GM19467 (cell line): Measurements from ENCODE around the gene ZNF33B.
A peak's percentile ranks its signal among the peaks of the same experiment; 100 is the strongest.
"Not testable (repeated sequence)": the region's sequence is repeated elsewhere in the genome, so short reads cannot be mapped to it uniquely, and the experiment has no call there.

Experiments used
- ATAC-seq: cut with Tn5 transposase; IDR thresholded peaks from one replicate; pipeline ENCODE4 v1.9.1; 2021; ENCODE audit warnings: mild to moderate bottlenecking, moderate library complexity; ENCODE audit not compliant: unreplicated experiment

Gene ZNF33B

DNA sequence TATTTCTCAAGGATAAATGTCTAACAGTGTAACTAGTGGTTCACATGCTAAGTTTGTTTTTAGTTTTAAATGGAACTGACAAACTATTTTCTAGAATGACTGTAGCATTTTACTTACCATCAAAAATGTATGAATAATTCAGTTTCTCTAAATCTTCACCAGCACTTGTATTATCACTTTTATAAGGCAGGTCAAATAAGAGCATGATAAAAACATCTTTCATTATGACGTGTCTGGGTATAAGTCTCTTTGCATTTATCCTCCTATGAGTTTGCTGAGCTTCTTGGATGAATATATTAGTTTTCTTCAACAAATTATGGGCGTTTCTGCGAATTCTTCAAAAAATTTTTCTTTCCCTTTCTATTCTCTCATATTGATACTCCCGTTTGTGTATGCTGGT, 19.9 kb downstream of the ZNF33B start:
- ATAC-seq = no peak

DNA sequence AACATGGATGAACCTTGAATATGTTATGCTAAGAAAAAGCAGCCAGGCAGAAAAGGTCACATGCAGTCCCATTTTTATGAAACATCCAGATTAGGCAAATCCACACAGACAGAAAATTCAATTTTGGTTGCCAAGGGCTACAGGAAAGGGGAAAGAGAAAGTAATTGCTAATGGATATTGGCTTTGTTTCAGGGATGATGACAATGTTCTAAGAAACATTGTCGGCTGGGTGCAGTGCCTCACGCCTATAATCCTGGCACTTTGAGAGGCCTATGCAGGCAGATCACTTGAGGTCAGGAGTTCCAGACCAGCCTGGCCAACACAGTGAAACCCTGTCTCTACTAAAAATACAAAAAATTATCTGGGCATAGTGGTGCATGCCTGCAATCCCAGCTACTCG, 23.0 kb downstream of the ZNF33B start:
- no peak for ATAC-seq

- no peak for ATAC-seq
Measured at GRCh38 chr10:42609872-42610271, 28.5 kb downstream of the ZNF33B start.

- no peak for ATAC-seq
Measured at GRCh38 chr10:42598249-42598873, 40.0 kb downstream of the ZNF33B start.

DNA sequence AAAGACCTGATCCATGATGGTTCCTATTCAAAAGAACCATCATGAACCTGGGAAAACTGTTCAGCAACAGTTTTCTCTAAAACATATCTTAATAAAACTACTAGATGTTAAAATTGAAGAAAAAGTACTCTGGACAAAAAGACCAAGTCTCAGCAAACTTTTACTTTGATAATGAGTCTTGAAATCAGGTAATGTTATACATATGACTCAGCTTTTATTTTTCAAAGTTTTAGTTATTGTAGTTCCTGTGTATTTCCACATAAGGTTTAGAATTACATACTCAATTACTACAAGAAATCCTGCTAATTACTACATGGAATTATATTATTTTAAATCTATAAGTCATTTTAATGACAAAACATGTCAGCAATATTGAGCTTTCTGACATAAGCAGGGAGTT, 42.2 kb downstream of the ZNF33B start:
- ATAC-seq = no peak

- ATAC-seq = no peak
Measured at GRCh38 chr10:42594246-42594650, 44.1 kb downstream of the ZNF33B start.

DNA sequence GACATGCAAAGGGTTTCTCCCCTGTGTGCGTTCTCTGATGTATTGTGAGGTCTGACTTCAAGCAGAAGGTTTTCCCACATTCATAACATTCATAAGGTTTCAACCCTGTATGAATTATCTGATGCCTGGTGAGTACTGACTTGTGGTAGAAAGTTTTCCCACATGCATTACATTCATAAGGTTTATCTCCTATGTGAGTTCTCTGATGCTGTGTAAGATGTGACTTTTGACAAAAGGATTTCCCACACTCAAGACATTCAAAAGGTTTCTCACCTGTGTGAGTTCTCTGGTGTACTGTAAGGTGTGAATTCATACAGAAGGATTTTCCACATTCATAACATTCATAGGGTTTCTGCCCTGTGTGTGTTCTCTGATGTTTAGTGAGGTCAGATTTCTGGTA, 45.1 kb downstream of the ZNF33B start:
- no peak for ATAC-seq

- no peak for ATAC-seq
Measured at GRCh38 chr10:42583828-42584227, 54.5 kb downstream of the ZNF33B start.

GRCh38 chr10:42578019-42578418, 60.4 kb downstream of the ZNF33B start:
- no peak for ATAC-seq

DNA sequence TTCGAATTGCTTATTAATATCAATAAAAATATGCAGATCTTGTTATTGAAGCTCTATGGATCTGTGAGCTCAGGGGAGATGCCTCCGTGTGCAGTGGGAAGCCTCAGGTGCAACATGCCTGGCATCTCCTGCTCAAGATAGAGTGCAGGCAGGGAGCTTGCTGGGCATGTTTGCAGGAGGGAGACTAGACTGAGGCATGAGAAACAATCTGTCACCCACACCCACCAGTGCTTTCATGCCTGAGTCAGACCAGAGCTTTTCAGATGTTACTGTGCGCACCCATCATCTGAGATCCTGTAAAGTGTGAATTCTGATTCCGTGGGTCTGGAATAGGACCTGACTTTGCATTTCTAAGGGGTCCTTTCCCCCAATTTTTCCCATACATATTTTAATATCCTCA, 62.0 kb downstream of the ZNF33B start:
- no peak for ATAC-seq

- no peak for ATAC-seq
Measured at GRCh38 chr10:42574336-42574735, 64.0 kb downstream of the ZNF33B start.

- ATAC-seq = no peak
Measured at GRCh38 chr10:42556931-42557330, 81.4 kb downstream of the ZNF33B start.

- ATAC-seq = not testable (repeated sequence)
Measured at GRCh38 chr10:42553576-42553975, 84.8 kb downstream of the ZNF33B start.

DNA sequence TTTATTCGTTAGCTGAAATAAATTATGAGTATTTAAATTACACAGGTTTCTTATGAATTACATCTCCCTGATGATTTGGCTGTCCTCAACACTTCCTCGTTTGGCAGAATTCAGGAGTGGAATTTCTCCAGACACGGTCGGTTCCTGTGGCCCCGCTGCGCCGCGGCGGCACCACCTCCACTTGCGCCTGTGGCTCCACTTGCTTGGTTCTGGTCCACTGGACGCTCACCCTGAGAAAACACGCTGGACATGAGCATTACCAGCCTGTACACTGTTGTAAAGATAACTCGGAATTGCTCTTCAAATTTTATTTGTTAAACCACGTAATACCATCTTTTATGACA, 85.3 kb downstream of the ZNF33B start:
- ATAC-seq = peak; percentile 26

GRCh38 chr10:42552188-42553063, 85.9 kb downstream of the ZNF33B start:
- peak; percentile 95 for ATAC-seq

GRCh38 chr10:42551582-42552187, 86.7 kb downstream of the ZNF33B start:
- ATAC-seq = no peak

GRCh38 chr10:42549851-42550250, 88.5 kb downstream of the ZNF33B start:
- ATAC-seq = no peak

GRCh38 chr10:42548254-42548653, 90.1 kb downstream of the ZNF33B start:
- ATAC-seq = no peak

DNA sequence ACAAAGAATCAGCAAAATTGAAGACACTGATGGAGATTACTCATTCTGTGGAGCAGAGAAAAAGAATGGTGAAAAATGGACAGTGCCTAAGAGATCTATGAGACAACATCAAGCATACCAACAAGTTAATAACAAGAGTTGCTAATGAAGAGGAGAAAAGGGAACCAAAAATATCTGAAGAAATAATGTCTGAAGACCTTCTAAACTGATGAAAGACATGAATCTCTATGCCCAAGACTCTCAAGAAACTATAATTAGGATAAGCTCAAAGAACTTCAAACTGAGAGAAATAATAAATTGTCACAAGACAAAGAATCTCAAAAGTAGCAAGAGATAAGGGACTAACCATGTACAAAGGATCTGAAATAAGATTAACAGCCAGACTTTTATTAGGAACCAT, 93.4 kb downstream of the ZNF33B start:
- ATAC-seq = no peak

DNA sequence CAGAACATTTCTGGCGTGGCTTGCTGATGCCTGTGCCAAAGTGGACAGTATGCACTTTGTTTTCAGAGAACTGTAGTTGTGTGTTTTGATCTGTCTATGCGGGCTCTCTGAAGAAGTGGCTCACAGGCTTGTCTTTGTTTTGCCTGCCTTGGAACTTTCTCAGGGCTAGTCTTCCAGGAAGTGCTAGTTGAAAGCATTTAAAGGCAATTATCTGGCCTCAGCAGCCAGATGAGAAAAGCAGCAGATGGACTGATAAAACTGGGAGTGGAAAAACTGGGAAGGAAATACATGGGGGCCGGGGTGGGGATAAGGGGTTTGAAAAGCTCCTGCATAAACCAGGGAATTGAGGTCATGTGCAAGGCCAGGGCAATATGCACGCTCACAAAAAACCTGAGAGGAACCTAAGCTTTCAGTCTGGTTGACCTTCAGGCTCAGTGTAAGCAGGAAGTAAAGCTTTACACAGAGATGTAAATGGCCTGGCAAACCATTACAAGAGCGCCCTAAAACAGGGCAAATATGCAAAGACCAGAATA, 94.5 kb downstream of the ZNF33B start:
- ATAC-seq = no peak
